DND-41 (cell line): Measurements from ENCODE around the gene TMPRSS6.

Source experiments
- ATAC-seq: fragments of 200-7000 bp; cut with Tn5 transposase; 3 replicates; pipeline ENCODE4 v1.9.1; 2021; ENCODE audit warnings: low read depth; ENCODE audit not compliant: insufficient read depth
- DNase-seq: peaks from one replicate; pipeline ENCODE4 v3.0.0-alpha.2; 2020
- H2AFZ ChIP-seq: 2 replicates; pipeline ENCODE4 v1.6.0; 2012; ENCODE audit warnings: low read depth, low read length
- H3K27ac ChIP-seq: 2 replicates; pipeline ENCODE4 v1.5.1; 2012; ENCODE audit warnings: low read length, inconsistent platforms
- H3K27me3 ChIP-seq: fragments of 200-600 bp; sonication (generic); 2 replicates; pipeline ENCODE4 v1.6.0; 2012; ENCODE audit warnings: low read length, mild to moderate bottlenecking, inconsistent platforms; ENCODE audit not compliant: insufficient read depth, poor library complexity
- H3K36me3 ChIP-seq: 2 replicates; pipeline ENCODE4 v1.5.1; 2012; ENCODE audit warnings: low read length, inconsistent platforms; ENCODE audit not compliant: insufficient read depth
- H3K4me1 ChIP-seq: 2 replicates; pipeline ENCODE4 v1.5.1; 2012; ENCODE audit warnings: mild to moderate bottlenecking, low read length; ENCODE audit not compliant: insufficient read depth
- H3K4me2 ChIP-seq: 2 replicates; pipeline ENCODE4 v1.6.0; 2012; ENCODE audit warnings: mild to moderate bottlenecking, moderate library complexity, low read length, inconsistent platforms; ENCODE audit not compliant: insufficient read depth
- H3K4me3 ChIP-seq, 2 experiments: fragments of 200-600 bp in 1 of 2; shearing (Covaris generic) in 1 of 2; 2 replicates each; pipeline ENCODE4 v1.5.1; 2012 to 2016; ENCODE audit warnings: inconsistent platforms in 2 of 2, low read length in 2 of 2, mild to moderate bottlenecking in 2 of 2, low read depth in 1 of 2, moderate library complexity in 1 of 2
- H3K79me2 ChIP-seq: 2 replicates; pipeline ENCODE4 v1.6.0; 2012; ENCODE audit warnings: low read length, inconsistent platforms; ENCODE audit not compliant: insufficient read depth
- H3K9ac ChIP-seq: 2 replicates; pipeline ENCODE4 v1.6.0; 2012; ENCODE audit warnings: low read depth, mild to moderate bottlenecking, inconsistent platforms, low read length, moderate library complexity
- H3K9me3 ChIP-seq: 2 replicates; pipeline ENCODE4 v1.5.1; 2012; ENCODE audit warnings: low read length, moderate library complexity, mild to moderate bottlenecking, inconsistent platforms; ENCODE audit not compliant: insufficient read depth, severe bottlenecking
- H4K20me1 ChIP-seq: 2 replicates; pipeline ENCODE4 v1.6.0; 2012; ENCODE audit warnings: low read length; ENCODE audit not compliant: insufficient read depth
- EZH2 ChIP-seq: IDR thresholded peaks from 3 replicates; pipeline ENCODE4 v1.6.1; 2012; ENCODE audit warnings: borderline replicate concordance, low read depth, mild to moderate bottlenecking, moderate library complexity, low read length, inconsistent platforms; ENCODE audit not compliant: severe bottlenecking
- TF ChIP-seq, protein P1 (sequence below): IDR thresholded peaks from 2 replicates; pipeline ENCODE4 v1.5.1; 2012; ENCODE audit warnings: borderline replicate concordance, low read length, moderate library complexity, mild to moderate bottlenecking; ENCODE audit not compliant: poor library complexity, severe bottlenecking; ENCODE audit errors: extremely low read depth

TMPRSS6 gene

DNA sequence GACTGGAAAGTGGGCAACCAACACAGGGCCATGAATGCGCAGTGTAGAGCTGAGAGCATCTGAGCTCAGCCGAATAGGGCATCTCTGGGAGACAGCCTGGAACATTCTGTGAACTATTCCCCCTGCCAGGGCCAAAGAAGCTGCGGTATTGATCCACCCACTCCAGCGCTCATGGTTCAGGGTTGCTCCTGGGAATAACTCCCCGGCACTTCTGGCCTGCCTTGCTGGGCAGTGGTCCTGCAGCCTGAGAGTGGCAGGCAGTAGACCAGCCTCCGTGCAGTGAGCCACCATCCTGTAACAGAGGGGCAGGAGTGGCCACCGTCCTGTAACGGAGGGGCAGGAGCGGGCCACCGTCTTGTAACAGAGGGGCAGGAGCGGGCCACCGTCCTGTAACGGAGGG, 12.2 kb downstream of the TMPRSS6 start:
- Histone ChIP-seq H3K9me3 (no peaks in the 10 kb centered on the region), H3K27me3 (peaks cover 9% of the 10 kb centered on the region), H3K36me3 (no peaks in the 10 kb centered on the region), H3K9ac (no peak overlapping the region), H3K79me2 (no peaks in the 10 kb centered on the region), H3K4me3 (no peak overlapping the region), H3K4me2 (no peak overlapping the region), H4K20me1 (no peaks in the 10 kb centered on the region; the same call in 1 of the 2 replicates), H3K4me1 (no peaks in the 10 kb centered on the region), H2AFZ (no peak overlapping the region), H3K27ac (no peak overlapping the region)
- no peak for TF ChIP-seq EZH2
- TF ChIP-seq, protein P1, sequence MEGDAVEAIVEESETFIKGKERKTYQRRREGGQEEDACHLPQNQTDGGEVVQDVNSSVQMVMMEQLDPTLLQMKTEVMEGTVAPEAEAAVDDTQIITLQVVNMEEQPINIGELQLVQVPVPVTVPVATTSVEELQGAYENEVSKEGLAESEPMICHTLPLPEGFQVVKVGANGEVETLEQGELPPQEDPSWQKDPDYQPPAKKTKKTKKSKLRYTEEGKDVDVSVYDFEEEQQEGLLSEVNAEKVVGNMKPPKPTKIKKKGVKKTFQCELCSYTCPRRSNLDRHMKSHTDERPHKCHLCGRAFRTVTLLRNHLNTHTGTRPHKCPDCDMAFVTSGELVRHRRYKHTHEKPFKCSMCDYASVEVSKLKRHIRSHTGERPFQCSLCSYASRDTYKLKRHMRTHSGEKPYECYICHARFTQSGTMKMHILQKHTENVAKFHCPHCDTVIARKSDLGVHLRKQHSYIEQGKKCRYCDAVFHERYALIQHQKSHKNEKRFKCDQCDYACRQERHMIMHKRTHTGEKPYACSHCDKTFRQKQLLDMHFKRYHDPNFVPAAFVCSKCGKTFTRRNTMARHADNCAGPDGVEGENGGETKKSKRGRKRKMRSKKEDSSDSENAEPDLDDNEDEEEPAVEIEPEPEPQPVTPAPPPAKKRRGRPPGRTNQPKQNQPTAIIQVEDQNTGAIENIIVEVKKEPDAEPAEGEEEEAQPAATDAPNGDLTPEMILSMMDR, result no peak
- DNase-seq, result no peak
- no peak for ATAC-seq

DNA sequence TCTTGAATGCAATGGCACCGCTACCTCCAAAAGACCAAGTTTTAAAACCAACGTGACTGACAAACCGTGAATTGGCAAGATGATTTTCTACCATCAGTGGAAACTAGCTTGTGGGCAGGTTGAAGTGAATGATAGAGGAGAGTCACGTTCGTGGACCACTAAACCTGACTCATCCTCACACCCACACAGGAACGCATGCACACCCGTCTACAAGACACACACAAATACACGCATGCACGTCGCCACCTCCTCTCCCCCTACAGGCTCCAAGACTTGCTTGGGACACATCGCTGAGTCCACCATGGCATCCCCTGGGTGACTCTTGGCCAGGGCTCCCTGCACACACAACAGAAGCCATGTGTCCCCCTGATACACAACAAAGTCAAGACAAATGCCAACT, 14.4 kb downstream of the TMPRSS6 start:
- no peak for TF ChIP-seq EZH2
- DNase-seq, result no peak
- Histone ChIP-seq H3K27me3 (peaks cover 9% of the 10 kb centered on the region), H3K9ac (no peak overlapping the region), H3K4me1 (no peaks in the 10 kb centered on the region), H3K4me3 (no peak overlapping the region), H3K4me2 (no peak overlapping the region), H3K36me3 (no peaks in the 10 kb centered on the region), H3K79me2 (no peaks in the 10 kb centered on the region), H4K20me1 (no peaks in the 10 kb centered on the region; the same call in none of the 2 replicates), H3K27ac (no peak overlapping the region), H3K9me3 (no peaks in the 10 kb centered on the region), H2AFZ (no peak overlapping the region)
- no peak for ATAC-seq

DNA sequence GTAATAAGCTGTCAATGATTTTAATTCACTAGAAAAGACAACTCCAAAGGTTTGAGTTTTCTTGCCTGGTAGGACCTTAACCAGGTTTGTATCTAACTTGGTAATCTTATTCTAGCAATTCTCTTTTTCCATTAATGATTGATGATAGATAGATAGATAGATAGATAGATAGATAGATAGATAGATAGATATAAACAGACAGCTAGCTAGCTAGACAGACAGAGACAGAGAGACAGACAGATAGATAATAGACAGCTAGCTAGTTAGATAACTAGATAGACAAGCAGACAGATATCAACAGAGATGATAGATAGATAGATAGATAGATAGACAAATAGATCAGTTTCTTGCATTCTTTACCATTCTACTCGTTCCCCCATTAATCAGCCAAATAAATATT, 15.3 kb downstream of the TMPRSS6 start:
- no peak for TF ChIP-seq EZH2
- TF ChIP-seq, protein P1, result no peak
- H3K4me2 ChIP-seq, result no peak overlapping the region
- no peak overlapping the region for H3K4me3 ChIP-seq
- H4K20me1 ChIP-seq, result no peaks in the 10 kb centered on the region; the same call in none of the 2 replicates
- H3K27me3 ChIP-seq, result peaks cover 9% of the 10 kb centered on the region
- H3K36me3 ChIP-seq, result no peaks in the 10 kb centered on the region
- H3K79me2 ChIP-seq, result no peaks in the 10 kb centered on the region
- H3K27ac ChIP-seq, result no peak overlapping the region
- no peak overlapping the region for H2AFZ ChIP-seq
- H3K9me3 ChIP-seq, result no peaks in the 10 kb centered on the region
- no peak overlapping the region for H3K9ac ChIP-seq
- no peaks in the 10 kb centered on the region for H3K4me1 ChIP-seq
- no peak for DNase-seq
- no peak for ATAC-seq

DNA sequence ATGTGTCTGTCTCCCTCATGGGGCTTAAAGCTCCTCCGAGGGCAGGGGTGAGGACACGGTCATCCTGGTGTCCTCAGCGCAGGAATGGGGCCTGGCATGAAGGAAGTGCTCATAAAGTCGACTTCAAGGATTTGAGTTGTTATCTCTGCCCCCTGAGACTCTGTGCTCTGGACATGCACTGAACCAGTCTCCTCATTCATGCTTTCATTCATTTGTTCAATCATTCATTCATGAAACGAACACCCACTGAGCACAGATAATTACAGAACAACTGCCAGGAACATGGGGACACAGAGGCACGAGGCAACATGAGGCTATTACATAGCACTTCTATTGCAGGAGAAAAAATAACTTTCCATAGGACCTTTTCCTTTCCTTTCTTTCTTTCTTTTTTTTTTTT, 16.5 kb downstream of the TMPRSS6 start:
- Histone ChIP-seq H3K36me3 (no peaks in the 10 kb centered on the region), H3K27ac (no peak overlapping the region), H4K20me1 (no peaks in the 10 kb centered on the region; the same call in none of the 2 replicates), H3K4me3 (no peak overlapping the region), H3K4me2 (no peak overlapping the region), H3K79me2 (no peaks in the 10 kb centered on the region), H3K4me1 (no peaks in the 10 kb centered on the region), H3K27me3 (peaks cover 9% of the 10 kb centered on the region), H3K9ac (no peak overlapping the region), H3K9me3 (no peaks in the 10 kb centered on the region), H2AFZ (no peak overlapping the region)
- DNase-seq, result no peak
- TF ChIP-seq, protein P1, result no peak
- no peak for TF ChIP-seq EZH2
- no peak for ATAC-seq
